Esophagus squamous epithelium (tissue), 5 donors: ENCODE results near the gene CPM. TPM values are rescaled to one million over a fixed set of nuclear protein-coding genes. Genes with fewer than 3 reads are reported as not detected.
"Not testable (repeated sequence)": the region's sequence is repeated elsewhere in the genome, so short reads cannot be mapped to it uniquely, and the experiment has no call there.

ENCODE experiments used
- DNase-seq: peaks from one replicate; lab custom pipeline; 2025; lab: John Stamatoyannopoulos, UW
- H3K27ac ChIP-seq, 4 donors: fragments of 200-600 bp; sonication (generic); one replicate each; pipeline ENCODE4 v1.5.1; 2016 to 2019; ENCODE audit warnings: mild to moderate bottlenecking in 1 of 4
- H3K27me3 ChIP-seq, 4 donors: fragments of 200-600 bp; sonication (generic); 1 replicate in 3 of 4; 2 replicates in 1 of 4; pipeline versions ENCODE4 v1.5.1 to v1.6.0; 2017 to 2021; ENCODE audit warnings: antibody characterized with exemption in 1 of 4
- H3K36me3 ChIP-seq, 3 donors: fragments of 200-600 bp; sonication (generic); one replicate each; pipeline ENCODE4 v1.5.1; 2016 to 2019
- H3K4me1 ChIP-seq, 3 donors: fragments of 200-600 bp; sonication (generic); one replicate each; pipeline ENCODE4 v1.5.1; 2017 to 2019
- H3K4me3 ChIP-seq, 4 donors: fragments of 200-600 bp; sonication (generic); 1 replicate in 3 of 4; 2 replicates in 1 of 4; pipeline ENCODE4 v1.5.1; 2016 to 2019; ENCODE audit warnings: mild to moderate bottlenecking in 2 of 4, moderate library complexity in 1 of 4
- H3K9me3 ChIP-seq, 3 donors: fragments of 200-600 bp; sonication (generic); one replicate each; pipeline ENCODE4 v1.5.1; 2016 to 2019
- CTCF ChIP-seq, 6 experiments: fragments of 450-650 bp in 4 of 6; fragments of 200-600 bp in 2 of 6; sonication (generic) in 2 of 6; IDR thresholded peaks; one replicate each; pipeline ENCODE4 v1.5.1; 2016 to 2019; ENCODE audit warnings: antibody characterized with exemption in 6 of 6, mild to moderate bottlenecking in 4 of 6, moderate library complexity in 4 of 6
- POLR2A ChIP-seq, 4 donors: fragments of 450-650 bp; IDR thresholded peaks; one replicate each; pipeline ENCODE4 v1.6.1; 2017; ENCODE audit warnings: antibody characterized with exemption in 4 of 4, mild to moderate bottlenecking in 4 of 4, moderate library complexity in 3 of 4
- WGBS, 2 donors: methylation state at CpG; one replicate each; pipeline ENCODE4 v1.1.5; 2018; 5-methylcytosine and 5-hydroxymethylcytosine counted together
- intact Hi-C: fragments of 100-400 bp; cut with DNase I; formaldehyde crosslinking; loops from one replicate; pipeline ENCODE4 v1.15.0; 2022
- total RNA-seq, 4 donors: library from RNA; depleted of rRNA; stranded (reverse); fragments of >200 nt; gene quantifications; one replicate each; pipeline ENCODE4 v1.1.0, GENCODE V29; 2016
- donor health status: DM: yes; HTN: yes; CAD: no.

Gene CPM
- total RNA-seq, 4 donors from 2014 or later = 10.9 to 35.5 (median 20.6) TPM

GRCh38 chr12:68824131-68824530, 108.8 kb downstream of the CPM start:
- Histone ChIP-seq H3K9me3 (no peaks in the 10 kb centered on the region), H3K4me3 (no peak overlapping the region), H3K36me3 (peaks cover 14 to 100% (median 54%) of the 10 kb centered on the region in 3 donors), H3K4me1 (peaks cover 0 to 4% (median 0%) of the 10 kb centered on the region in 3 donors), H3K27me3 (no peaks in the 10 kb centered on the region), H3K27ac (no peak overlapping the region)
- TF ChIP-seq POLR2A (IDR thresholded peaks at IDR 0.05) = no peak
- no peak for TF ChIP-seq CTCF (IDR thresholded peaks at IDR 0.05)
- no peak for DNase-seq
- intact Hi-C loops = no loop called here
- WGBS, 2 donors = 95 to 97% methylated on average over 4 to 5 of the region's 5 CpGs

- intact Hi-C loops = no loop called here
- no peak for TF ChIP-seq POLR2A (IDR thresholded peaks at IDR 0.05)
- no peak for TF ChIP-seq CTCF (IDR thresholded peaks at IDR 0.05)
Observed at GRCh38 chr12:68823696-68824095, 109.3 kb downstream of the CPM start.

GRCh38 chr12:68821357-68822188, 111.4 kb downstream of the CPM start:
- peaks cover 0 to 4% (median 0%) of the 10 kb centered on the region in 3 donors for H3K4me1 ChIP-seq
- intact Hi-C loops = no loop called here
- 70 to 82% methylated on average over 5 to 6 of the region's 6 CpGs for WGBS, 2 donors
- no peak overlapping the region for H3K27ac ChIP-seq
- no peaks in the 10 kb centered on the region for H3K9me3 ChIP-seq
- no peaks in the 10 kb centered on the region for H3K27me3 ChIP-seq
- TF ChIP-seq POLR2A (IDR thresholded peaks at IDR 0.05) (no peak), CTCF (IDR thresholded peaks at IDR 0.05) (no peak)
- H3K36me3 ChIP-seq = peaks cover 14 to 100% (median 59%) of the 10 kb centered on the region in 3 donors
- no peak for DNase-seq
- H3K4me3 ChIP-seq = no peak overlapping the region

More at GRCh38 chr12:68823696-68824095, 109.3 kb downstream of the CPM start:
- DNase-seq = no peak
- Histone ChIP-seq H3K27me3 (no peaks in the 10 kb centered on the region), H3K4me1 (peaks cover 0 to 4% (median 0%) of the 10 kb centered on the region in 3 donors), H3K4me3 (no peak overlapping the region), H3K9me3 (no peaks in the 10 kb centered on the region), H3K36me3 (peaks cover 14 to 100% (median 50%) of the 10 kb centered on the region in 3 donors), H3K27ac (no peak overlapping the region)
- 84 to 98% methylated on average over 3 of the region's 3 CpGs for WGBS, 2 donors

GRCh38 chr12:68819481-68819880, 113.5 kb downstream of the CPM start:
- 91 to 94% methylated on average over 11 to 13 of the region's 13 CpGs for WGBS, 2 donors

GRCh38 chr12:68815928-68816800, 116.8 kb downstream of the CPM start:
- Histone ChIP-seq H3K36me3 (peaks cover under 1 to 99% (median 37%) of the 10 kb centered on the region in 3 donors), H3K9me3 (no peaks in the 10 kb centered on the region), H3K27ac (no peak overlapping the region), H3K4me1 (peaks cover 0 to 51% (median 15%) of the 10 kb centered on the region in 3 donors), H3K27me3 (no peaks in the 10 kb centered on the region), H3K4me3 (no peak overlapping the region)
- DNase-seq = no peak
- no peak for TF ChIP-seq POLR2A (IDR thresholded peaks at IDR 0.05)
- intact Hi-C loops = no loop called here
- 88 to 99% methylated on average over 6 to 8 of the region's 8 CpGs for WGBS, 2 donors

More at GRCh38 chr12:68819481-68819880, 113.5 kb downstream of the CPM start:
- DNase-seq, intact Hi-C loops, H3K27ac ChIP-seq, H3K27me3 ChIP-seq, H3K4me3 ChIP-seq, H3K9me3 ChIP-seq: not testable (repeated sequence)
- peaks cover 0 to 21% (median 0%) of the 10 kb centered on the region in 3 donors for H3K4me1 ChIP-seq
- peaks cover 9 to 100% (median 44%) of the 10 kb centered on the region in 3 donors for H3K36me3 ChIP-seq
